ENCODE measurements around the gene SLC4A9. TPM values are rescaled to one million over a fixed set of nuclear protein-coding genes. Genes with fewer than 3 reads are reported as not detected.

Gene SLC4A9
- polyA plus RNA-seq, 3 donors: 0.28 TPM; not detected in 2

GRCh38 chr5:140356853-140357725 is 2.9 kb upstream of the SLC4A9 start:
- intact Hi-C loops (cut with micrococcal nuclease): loop anchor here (1.0 to 10.0 kb wide), 2 partner anchors 113 to 192 kb away; no protein-coding TSS in a partner anchor

GRCh38 chr5:140357726-140358093 is 2.3 kb upstream of the SLC4A9 start:
- TF ChIP-seq, protein P1, sequence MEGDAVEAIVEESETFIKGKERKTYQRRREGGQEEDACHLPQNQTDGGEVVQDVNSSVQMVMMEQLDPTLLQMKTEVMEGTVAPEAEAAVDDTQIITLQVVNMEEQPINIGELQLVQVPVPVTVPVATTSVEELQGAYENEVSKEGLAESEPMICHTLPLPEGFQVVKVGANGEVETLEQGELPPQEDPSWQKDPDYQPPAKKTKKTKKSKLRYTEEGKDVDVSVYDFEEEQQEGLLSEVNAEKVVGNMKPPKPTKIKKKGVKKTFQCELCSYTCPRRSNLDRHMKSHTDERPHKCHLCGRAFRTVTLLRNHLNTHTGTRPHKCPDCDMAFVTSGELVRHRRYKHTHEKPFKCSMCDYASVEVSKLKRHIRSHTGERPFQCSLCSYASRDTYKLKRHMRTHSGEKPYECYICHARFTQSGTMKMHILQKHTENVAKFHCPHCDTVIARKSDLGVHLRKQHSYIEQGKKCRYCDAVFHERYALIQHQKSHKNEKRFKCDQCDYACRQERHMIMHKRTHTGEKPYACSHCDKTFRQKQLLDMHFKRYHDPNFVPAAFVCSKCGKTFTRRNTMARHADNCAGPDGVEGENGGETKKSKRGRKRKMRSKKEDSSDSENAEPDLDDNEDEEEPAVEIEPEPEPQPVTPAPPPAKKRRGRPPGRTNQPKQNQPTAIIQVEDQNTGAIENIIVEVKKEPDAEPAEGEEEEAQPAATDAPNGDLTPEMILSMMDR (IDR thresholded peaks at IDR 0.05): peak; percentile 89
- Histone ChIP-seq H3K27ac (ENCODE audit: low read depth in 1 of 2, low read length in 2 of 2) (no peak overlapping the region), H3K4me1 (ENCODE audit: control insufficient read depth in 1 of 2, insufficient read depth in 2 of 2, low read length in 2 of 2) (peaks cover 31 to 36% of the 10 kb centered on the region in 2 donors), H2AFZ (ENCODE audit: insufficient read depth, low read depth, low read length, poor library complexity, severe bottlenecking) (peak overlapping the region; percentile 52), H3K9ac (ENCODE audit: insufficient read depth, low read length, poor library complexity, severe bottlenecking) (no peak overlapping the region), H3K79me2 (ENCODE audit: insufficient read depth, low read length) (no peaks in the 10 kb centered on the region), H3K4me3 (replicated peaks in 1 of 3; ENCODE audit: low read depth in 2 of 3, low read length in 3 of 3) (peak overlapping the region in 1 of 3 experiments; percentile 34), H3K36me3 (replicated peaks in 1 of 2; ENCODE audit: control insufficient read depth in 1 of 2, insufficient read depth in 2 of 2, low read length in 2 of 2) (no peaks in the 10 kb centered on the region), H3K4me2 (replicated peaks; ENCODE audit: extremely low read depth, low read length, poor library complexity, severe bottlenecking) (peak overlapping the region; percentile 46), H4K20me1 (ENCODE audit: insufficient read depth, low read length) (no peaks in the 10 kb centered on the region), H3K27me3 (ENCODE audit: control insufficient read depth in 2 of 2, insufficient read depth in 2 of 2, low read length in 2 of 2) (no peaks in the 10 kb centered on the region), H3K9me3 (replicated peaks in 1 of 2; ENCODE audit: control insufficient read depth in 1 of 2, insufficient read depth in 1 of 2, low read length in 2 of 2) (no peaks in the 10 kb centered on the region)
- peaks cover 0 to 1% (median 0%) of the 10 kb centered on the region in 7 donors for H3K9me3 Mint-ChIP-seq
- H3K27me3 Mint-ChIP-seq (ENCODE audit: low read depth in 3 of 3): peaks cover 2 to 6% (median 6%) of the 10 kb centered on the region in 3 donors
- DNase-seq: peak; percentile 73 to 83 (median 80)
- 2% methylated on average over 12 of the region's 18 CpGs for WGBS (ENCODE audit: insufficient coverage)
- intact Hi-C loops (cut with micrococcal nuclease): loop anchor here (1.0 to 10.0 kb wide), 2 partner anchors 113 to 193 kb away; no protein-coding TSS in a partner anchor
- peak overlapping the region; percentile 36 to 91 (median 76) for H3K27ac Mint-ChIP-seq
- peaks cover 31% of the 10 kb centered on the region for H3K4me1 Mint-ChIP-seq
- H3K4me3 Mint-ChIP-seq: peak overlapping the region; percentile 62 to 82
- H3K36me3 Mint-ChIP-seq: no peaks in the 10 kb centered on the region

More at GRCh38 chr5:140356853-140357725, 2.9 kb upstream of the SLC4A9 start:
- Histone ChIP-seq H3K27me3 (ENCODE audit: control insufficient read depth in 2 of 2, insufficient read depth in 2 of 2, low read length in 2 of 2) (no peaks in the 10 kb centered on the region), H3K9ac (ENCODE audit: insufficient read depth, low read length, poor library complexity, severe bottlenecking) (no peak overlapping the region), H3K9me3 (replicated peaks in 1 of 2; ENCODE audit: control insufficient read depth in 1 of 2, insufficient read depth in 1 of 2, low read length in 2 of 2) (no peaks in the 10 kb centered on the region), H2AFZ (ENCODE audit: insufficient read depth, low read depth, low read length, poor library complexity, severe bottlenecking) (peak overlapping the region; percentile 52), H3K79me2 (ENCODE audit: insufficient read depth, low read length) (no peaks in the 10 kb centered on the region), H3K27ac (ENCODE audit: low read depth in 1 of 2, low read length in 2 of 2) (no peak overlapping the region), H3K4me3 (replicated peaks in 1 of 3; ENCODE audit: low read depth in 2 of 3, low read length in 3 of 3) (peak overlapping the region in 1 of 3 experiments; percentile 34), H3K4me2 (replicated peaks; ENCODE audit: extremely low read depth, low read length, poor library complexity, severe bottlenecking) (peak overlapping the region; percentile 46), H4K20me1 (ENCODE audit: insufficient read depth, low read length) (no peaks in the 10 kb centered on the region), H3K4me1 (ENCODE audit: control insufficient read depth in 1 of 2, insufficient read depth in 2 of 2, low read length in 2 of 2) (peaks cover 31 to 36% of the 10 kb centered on the region in 2 donors), H3K36me3 (replicated peaks in 1 of 2; ENCODE audit: control insufficient read depth in 1 of 2, insufficient read depth in 2 of 2, low read length in 2 of 2) (no peaks in the 10 kb centered on the region)
- peaks cover 31% of the 10 kb centered on the region for H3K4me1 Mint-ChIP-seq
- WGBS (ENCODE audit: insufficient coverage): 11% methylated on average over 3 of the region's 10 CpGs
- H3K27me3 Mint-ChIP-seq (ENCODE audit: low read depth in 3 of 3): peaks cover 2 to 6% (median 5%) of the 10 kb centered on the region in 3 donors
- peak; percentile 40 to 52 (median 49) for DNase-seq
- TF ChIP-seq, protein P1 (IDR thresholded peaks at IDR 0.05): no peak
- peak overlapping the region; percentile 36 to 91 (median 76) for H3K27ac Mint-ChIP-seq
- peaks cover 0 to 1% (median 0%) of the 10 kb centered on the region in 7 donors for H3K9me3 Mint-ChIP-seq
- H3K4me3 Mint-ChIP-seq: peak overlapping the region; percentile 62 to 82
- no peaks in the 10 kb centered on the region for H3K36me3 Mint-ChIP-seq

Measured in CD14-positive monocyte (primary cell).